Effector CD4-positive, alpha-beta T cell (primary cell): ENCODE results near the gene FAHD2A.
"Not testable (repeated sequence)": the region's sequence is repeated elsewhere in the genome, so short reads cannot be mapped to it uniquely, and the experiment has no call there.

Source experiments
- DNase-seq: peaks from one replicate; pipeline ENCODE4 v3.0.0-alpha.2; 2020

Gene FAHD2A

DNA sequence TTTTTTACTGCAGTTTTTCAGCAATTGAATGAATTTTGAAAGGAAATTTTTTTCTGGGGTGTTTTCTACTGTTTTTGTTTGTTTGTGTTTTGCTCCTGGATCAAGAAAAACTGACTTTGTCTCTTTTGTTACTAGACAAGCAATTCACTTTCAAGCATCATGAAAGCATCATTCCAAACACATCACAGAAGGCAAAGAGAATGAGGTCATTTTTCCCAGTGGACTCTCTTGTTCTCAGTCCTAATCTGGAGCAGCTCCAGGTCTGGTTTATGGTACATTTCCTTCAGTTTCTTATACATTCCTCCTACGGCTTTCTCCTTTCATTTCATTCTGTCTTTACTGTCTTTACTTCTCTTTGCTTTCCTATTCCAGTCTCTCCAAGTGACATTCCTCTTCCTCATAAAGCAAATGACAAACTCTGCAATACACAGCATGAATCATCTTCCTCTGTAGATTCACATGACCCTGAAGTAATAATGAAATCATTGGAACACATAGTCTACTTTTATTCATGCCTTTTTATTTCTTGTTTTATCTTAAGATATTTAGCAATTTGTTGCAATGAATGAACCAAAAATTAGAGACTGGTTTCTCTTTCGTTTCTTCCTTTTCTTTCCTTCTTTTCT, 40.1 kb downstream of the FAHD2A start:
- DNase-seq = not testable (repeated sequence)

DNA sequence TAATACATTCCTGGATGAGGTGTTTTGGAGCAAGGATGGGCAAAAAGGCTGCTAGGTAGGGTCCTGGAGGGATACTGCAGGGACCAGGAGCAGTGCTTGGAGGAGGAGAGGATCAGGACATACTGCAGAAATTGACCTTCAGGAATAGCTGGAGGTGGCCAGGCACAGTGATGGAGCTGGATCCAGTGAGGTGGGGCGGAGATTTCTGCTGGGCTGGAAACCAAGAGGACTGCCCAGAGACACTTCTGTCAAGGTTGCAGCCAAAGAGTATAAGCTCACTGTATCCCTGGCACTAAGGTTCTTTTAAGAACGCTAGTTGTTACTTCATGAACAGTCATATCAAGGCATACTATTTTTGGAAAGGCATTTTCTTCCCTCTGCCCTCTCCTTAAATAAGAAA, 42.8 kb downstream of the FAHD2A start:
- not testable (repeated sequence) for DNase-seq

DNA sequence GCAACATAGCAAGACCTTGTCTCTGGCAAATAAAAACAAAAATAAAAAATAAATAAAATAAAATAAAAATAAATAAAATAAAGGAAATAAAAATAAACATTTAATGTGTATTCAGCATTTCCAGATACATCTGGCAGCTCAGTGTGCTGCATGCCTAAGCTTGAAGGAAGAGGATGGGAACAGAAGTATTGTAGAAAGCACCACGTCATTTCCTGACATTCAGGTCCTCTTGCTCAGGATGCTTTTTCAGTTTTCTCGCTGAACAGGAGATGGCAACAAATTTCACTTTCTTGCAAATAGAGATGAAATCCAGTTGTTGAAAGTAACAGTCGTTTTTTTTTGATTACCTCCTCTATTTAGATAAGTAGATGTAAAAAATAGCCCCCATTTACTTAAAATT, 60.8 kb downstream of the FAHD2A start:
- not testable (repeated sequence) for DNase-seq
